ENCODE measurements around the gene ZNF438. TPM values are rescaled to one million over a fixed set of nuclear protein-coding genes. Genes with fewer than 3 reads are reported as not detected.

The ZNF438 gene
- total RNA-seq, 1 experiment from 2014 or later = 0.83 TPM

GRCh38 chr10:31010062-31010461 is 21.6 kb downstream of the ZNF438 start:
- H3K79me2 ChIP-seq (ENCODE audit: insufficient read depth, low read length) = no peaks in the 10 kb centered on the region
- H3K9me3 ChIP-seq (ENCODE audit: control insufficient read depth, low read depth, low read length) = no peaks in the 10 kb centered on the region
- no peaks in the 10 kb centered on the region for H3K27me3 ChIP-seq (ENCODE audit: insufficient read depth, low read length)
- H3K9me3 Mint-ChIP-seq = no peaks in the 10 kb centered on the region
- no peaks in the 10 kb centered on the region for H4K20me1 ChIP-seq (ENCODE audit: control insufficient read depth, insufficient read depth, insufficient read length)
- no peak overlapping the region for H3T11ph ChIP-seq (ENCODE audit: low read length)
- no peak overlapping the region for H3K4me3 Mint-ChIP-seq
- H3K36me3 Mint-ChIP-seq (ENCODE audit: insufficient read depth in 1 of 3, low read depth in 3 of 3) = peaks cover 0 to 4% (median 0%) of the 10 kb centered on the region in 3 experiments; a peak in 1 of 7 replicates
- no peak overlapping the region for H4K91ac ChIP-seq (ENCODE audit: insufficient read length, low read depth, low read length)
- no peaks in the 10 kb centered on the region for H3K79me1 ChIP-seq (ENCODE audit: insufficient read depth, low read depth, low read length, poor library complexity, severe bottlenecking)
- no peak for DNase-seq
- no peak overlapping the region for H2BK12ac ChIP-seq (ENCODE audit: insufficient read length, low read depth, low read length)
- H3K4me2 ChIP-seq (ENCODE audit: insufficient read depth, insufficient read length, low read length) = no peak overlapping the region
- no peak overlapping the region for H3K14ac ChIP-seq (ENCODE audit: insufficient read depth, low read length)
- no peak overlapping the region for H2BK15ac ChIP-seq (ENCODE audit: low read depth, low read length)
- H3K4me1 Mint-ChIP-seq = 0 out of 4 replicates have a peak, but pooled peaks cover 0 to 3% of the 10 kb centered on the region in 2 experiments
- no peak overlapping the region for H4K8ac ChIP-seq (replicated peaks; ENCODE audit: insufficient read length, low read depth, low read length)
- H3K56ac ChIP-seq (ENCODE audit: insufficient read length, low read depth, low read length) = no peak overlapping the region
- no peak overlapping the region for H3K9ac ChIP-seq (ENCODE audit: extremely low read depth, insufficient read length, low read length)
- no peak overlapping the region for H3K23ac ChIP-seq (ENCODE audit: insufficient read length, low read depth, low read length)
- H4K5ac ChIP-seq (ENCODE audit: insufficient read length, low read depth, low read length) = no peak overlapping the region
- no peak overlapping the region for H2BK5ac ChIP-seq (ENCODE audit: insufficient read length, low read length)
- H2BK20ac ChIP-seq (ENCODE audit: low read depth, low read length, poor library complexity, severe bottlenecking) = no peak overlapping the region
- H3K27ac Mint-ChIP-seq = no peak overlapping the region
- no CpG with 5 or more reads among the region's 2 CpGs for WGBS (ENCODE audit: extremely low coverage, insufficient read length, low lambda C conversion rate)
- H3K4ac ChIP-seq (ENCODE audit: low read depth, low read length) = no peak overlapping the region
- no peaks in the 10 kb centered on the region for H3K27me3 Mint-ChIP-seq (ENCODE audit: low read depth)
- H2AFZ ChIP-seq (ENCODE audit: low read length) = no peak overlapping the region
- no peak for TF ChIP-seq CTCF (conservative IDR thresholded peaks at IDR 0.05)
- no peak overlapping the region for H3K18ac ChIP-seq (ENCODE audit: insufficient read length, low read depth, low read length)
- H2AK5ac ChIP-seq (ENCODE audit: insufficient read length, low read length) = no peak overlapping the region
- no peak overlapping the region for H3K27ac ChIP-seq (ENCODE audit: insufficient read length, low read depth, low read length)
- no peaks in the 10 kb centered on the region for H3K4me1 ChIP-seq (ENCODE audit: insufficient read depth, low read length)
- no peaks in the 10 kb centered on the region for H3K23me2 ChIP-seq (ENCODE audit: insufficient read length, low read depth, low read length, poor library complexity, severe bottlenecking)
- no peak overlapping the region for H2BK120ac ChIP-seq (ENCODE audit: low read depth, low read length, poor library complexity, severe bottlenecking)
